Vein endothelial cell (primary cell): ENCODE results near the gene RPL14. TPM values are rescaled to one million over a fixed set of nuclear protein-coding genes. Genes with fewer than 3 reads are reported as not detected.

Experiments
- small RNA-seq: library from RNA; depleted of rRNA; stranded (forward); fragments of <200 nt; gene quantifications from one replicate; pipeline ENCODE3, GENCODE V24; 2012
- total RNA-seq: library from RNA; depleted of rRNA; stranded (reverse); fragments of >200 nt; gene quantifications from 2 replicates; pipeline ENCODE4 v1.2.3, GENCODE V29; 2012

Gene RPL14
- 366 and 430 TPM in 2 replicates for total RNA-seq

DNA sequence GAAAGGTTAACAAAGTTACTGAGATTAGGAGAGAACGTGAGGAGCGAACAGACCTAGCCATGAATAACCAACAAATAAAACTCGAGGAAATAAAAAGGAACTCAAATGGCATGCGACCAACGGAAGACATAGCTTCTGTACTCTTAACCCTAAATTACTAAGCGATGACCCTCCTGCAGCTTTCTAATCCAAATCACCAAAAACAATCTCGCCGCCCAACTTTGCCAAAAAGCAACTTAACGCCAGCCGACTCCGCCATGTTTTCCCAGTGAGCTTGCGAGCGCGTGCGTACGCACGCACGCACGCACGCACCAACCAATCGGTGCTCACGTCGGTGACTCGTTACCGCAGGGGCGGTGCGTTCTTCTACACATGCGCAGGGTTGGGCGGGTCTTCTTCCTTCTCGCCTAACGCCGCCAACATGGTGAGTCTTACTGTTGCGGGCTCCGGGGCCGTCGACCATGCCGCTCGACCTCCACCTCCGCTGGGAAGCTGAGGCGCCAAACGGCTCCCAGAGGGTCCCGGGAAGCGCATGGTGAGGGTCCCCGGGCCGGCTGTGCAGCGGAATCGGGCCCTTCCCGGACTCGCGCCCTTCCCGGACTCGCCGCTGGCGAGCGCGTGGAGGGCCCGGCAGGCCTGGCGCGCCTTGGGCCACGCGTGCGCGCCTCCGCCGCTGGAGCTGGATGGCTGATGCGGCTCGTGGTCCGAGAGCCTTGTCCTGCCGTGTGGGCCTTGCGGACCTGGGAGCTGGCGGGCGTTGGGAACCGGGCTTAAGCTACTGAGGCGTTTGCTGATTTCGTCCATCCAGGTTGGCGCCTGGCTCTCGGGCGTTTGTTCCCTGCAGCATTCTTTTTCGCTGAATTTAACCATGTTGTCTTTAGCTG is at the start of gene RPL14:
Gene RPL14, plus strand, starts transcription at position 400 of the 884 bp plus-strand sequence. Its CDS starts 133 bp downstream, at position 533.

DNA sequence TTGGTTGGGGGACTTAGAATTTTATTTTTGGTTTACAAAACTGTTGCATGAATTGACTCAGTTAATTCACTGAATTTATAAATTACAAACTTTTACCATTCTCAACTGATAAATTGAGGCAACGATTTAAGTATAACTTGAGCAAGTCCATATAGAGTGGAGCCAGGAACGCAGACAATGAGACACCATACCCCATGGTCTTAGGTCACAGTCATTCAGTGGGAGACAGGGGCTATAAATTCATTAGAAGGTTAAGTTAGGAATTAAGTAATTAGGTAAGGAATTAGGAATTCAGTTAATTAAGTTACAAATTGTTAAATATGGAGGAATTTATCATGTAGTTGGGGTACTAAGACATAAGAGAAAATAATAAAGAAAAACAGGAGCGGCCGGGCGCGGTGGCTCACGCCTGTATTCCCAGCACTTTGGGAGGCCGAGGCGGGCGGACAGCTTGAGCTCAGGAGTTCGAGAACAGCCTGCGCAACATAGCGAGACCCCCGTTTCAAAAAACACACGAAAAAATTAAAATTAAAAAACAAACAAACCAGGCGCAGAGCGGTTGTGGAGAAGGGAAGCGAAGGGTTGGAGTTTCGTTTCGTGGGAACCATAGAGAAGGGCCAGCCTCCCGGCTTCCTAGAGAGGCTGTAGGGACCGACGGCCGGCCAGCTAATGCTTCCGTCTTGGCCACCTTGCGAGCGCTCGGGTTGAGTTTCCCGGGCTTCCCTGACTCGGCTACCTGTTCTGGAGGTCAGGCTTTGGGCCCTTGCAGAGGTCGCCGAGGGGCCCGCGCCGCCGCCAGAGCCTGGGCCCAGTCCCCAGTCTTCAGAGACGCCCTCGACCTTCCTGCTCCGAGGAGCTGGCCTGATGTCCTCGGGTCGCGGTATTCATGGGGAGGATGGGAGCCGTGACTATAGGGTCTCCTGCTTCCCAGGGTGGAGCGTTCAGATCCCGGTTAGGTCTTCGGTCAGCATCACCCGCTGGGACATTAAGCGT is 19.6 kb downstream of the RPL14 start, which contains the start of gene ZNF619:
Gene ZNF619, plus strand, starts transcription at position 645 of the 993 bp plus-strand sequence. CDS start 858 bp downstream, outside the sequence.

DNA sequence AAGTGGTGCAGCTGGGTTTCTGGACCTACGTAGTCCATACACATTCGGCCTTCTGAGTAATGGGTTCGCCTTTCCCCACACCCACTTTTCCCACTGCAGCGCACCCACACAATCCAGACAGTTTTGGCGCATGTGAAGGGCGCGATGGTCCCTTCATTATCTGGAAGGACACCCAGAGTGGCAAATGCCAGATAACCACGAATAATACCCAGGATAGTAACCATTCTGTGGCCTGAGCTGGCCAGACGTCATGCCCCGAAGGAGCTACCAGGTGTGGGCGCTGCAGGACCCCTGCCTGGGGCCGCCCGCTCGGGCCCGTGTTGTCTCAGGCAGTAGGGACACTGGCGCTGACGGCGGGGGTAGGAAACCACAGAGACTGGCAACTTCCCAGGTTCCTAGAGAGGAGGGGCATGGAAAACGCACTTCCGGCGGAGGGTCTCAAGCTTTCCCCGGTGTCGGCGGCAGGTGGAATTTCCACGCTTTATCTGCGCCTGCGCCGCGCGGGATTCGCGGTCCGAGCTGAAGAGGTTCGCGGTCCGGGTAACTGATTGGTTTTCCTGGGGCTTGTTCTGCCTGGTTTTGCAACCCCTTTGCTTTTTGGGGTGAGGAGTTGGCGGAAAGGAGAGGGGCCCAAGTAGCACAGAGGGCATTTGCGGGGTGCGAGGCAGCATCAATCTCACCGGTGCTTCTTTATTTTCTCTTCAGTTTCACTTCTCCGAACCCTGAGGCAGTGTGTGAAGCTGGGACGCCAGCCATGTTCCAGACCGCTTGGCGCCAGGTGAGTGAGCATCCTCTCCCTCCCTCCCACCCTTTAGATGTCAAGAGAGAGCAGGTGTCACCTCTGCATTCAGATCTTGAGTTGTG is 48.7 kb downstream of the RPL14 start, which contains the start of gene ZNF620:
Gene ZNF620, plus strand, starts transcription at position 441 of the 864 bp plus-strand sequence. Its CDS starts 314 bp downstream, at position 755.

Small RNAs within 50 kb of the gene (small RNA-seq; reads per million reads assigned to genes)
- 0.11 reads per million for gene RNU5B-2P

Other genes starting within 250 kb of the RPL14 start
- gene EIF1B, start 147.6 kb upstream of the RPL14 start, total RNA-seq = 19.6 and 20.1 TPM in 2 replicates
- gene ENTPD3, start 70.2 kb upstream of the RPL14 start, total RNA-seq = under 0.01 TPM in 1 of 2 replicates, not detected in the other
- gene ZNF619, start 19.8 kb downstream of the RPL14 start, total RNA-seq = 6.9 and 7.0 TPM in 2 replicates
- gene ZNF620, start 48.7 kb downstream of the RPL14 start, total RNA-seq = 3.6 and 5.7 TPM in 2 replicates
- 14.4 and 16.7 TPM in 2 replicates for gene ZNF621, start 67.6 kb downstream of the RPL14 start, total RNA-seq